ENCODE measurements around the gene FZD4. TPM values are rescaled to one million over a fixed set of nuclear protein-coding genes. Genes with fewer than 3 reads are reported as not detected.

The FZD4 gene
- total RNA-seq, 1 experiment from 2014 or later: 7.7 TPM

GRCh38 chr11:86991341-86991740, 36.1 kb upstream of the FZD4 start (continued):
- TF ChIP-seq MAX (CRISPR knock-in tag; IDR thresholded peaks at IDR 0.05): no peak
- no peak for TF ChIP-seq TEAD1 (CRISPR knock-in tag; IDR thresholded peaks at IDR 0.05)
- no peak for TF ChIP-seq TEAD4 (CRISPR knock-in tag; IDR thresholded peaks at IDR 0.05)
- TF ChIP-seq MLX (CRISPR knock-in tag; IDR thresholded peaks at IDR 0.05): no peak

GRCh38 chr11:86990515-86990914, 35.3 kb upstream of the FZD4 start:
- Mint-ChIP-seq H3K4me3 (no peak overlapping the region), H3K9me3 (no peaks in the 10 kb centered on the region), H3K27me3 (ENCODE audit: low read depth) (no peaks in the 10 kb centered on the region), H3K27ac (peak overlapping the region; percentile 90), H3K36me3 (no peaks in the 10 kb centered on the region), H3K4me1 (peaks cover 25% of the 10 kb centered on the region)
- ATAC-seq (peak; percentile 84), DNase-seq (ENCODE audit: low spot score) (no peak)
- ChIA-PET POLR2A (no interaction called here), CTCF (interaction anchor here (0.6 kb wide), 1 partner anchor 1349 kb away, joined by 3 read pairs; no protein-coding TSS in a partner anchor)
- no peak for TF ChIP-seq EMX1 (CRISPR knock-in tag; IDR thresholded peaks at IDR 0.05)
- TF ChIP-seq SMAD4 (CRISPR knock-in tag; IDR thresholded peaks at IDR 0.05): no peak
- TF ChIP-seq ZNF263 (CRISPR knock-in tag; IDR thresholded peaks at IDR 0.05; ENCODE audit: low read depth): no peak
- TF ChIP-seq, protein P1, sequence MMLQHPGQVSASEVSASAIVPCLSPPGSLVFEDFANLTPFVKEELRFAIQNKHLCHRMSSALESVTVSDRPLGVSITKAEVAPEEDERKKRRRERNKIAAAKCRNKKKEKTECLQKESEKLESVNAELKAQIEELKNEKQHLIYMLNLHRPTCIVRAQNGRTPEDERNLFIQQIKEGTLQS (CRISPR knock-in tag; conservative IDR thresholded peaks at IDR 0.05): no peak
- TF ChIP-seq SMAD3 (CRISPR knock-in tag; IDR thresholded peaks at IDR 0.05; ENCODE audit: borderline replicate concordance): no peak
- no peak for TF ChIP-seq ZNF232 (CRISPR knock-in tag; IDR thresholded peaks at IDR 0.05)
- TF ChIP-seq KAT7 (CRISPR knock-in tag; IDR thresholded peaks at IDR 0.05; ENCODE audit: borderline replicate concordance): no peak
- TF ChIP-seq MYBL2 (CRISPR knock-in tag; IDR thresholded peaks at IDR 0.05): no peak
- TF ChIP-seq FOXJ3 (CRISPR knock-in tag; IDR thresholded peaks at IDR 0.05; ENCODE audit: borderline replicate concordance): no peak
- TF ChIP-seq OVOL2 (CRISPR knock-in tag; IDR thresholded peaks at IDR 0.05; ENCODE audit: borderline replicate concordance): no peak
- no peak for TF ChIP-seq ZNF317 (CRISPR knock-in tag; IDR thresholded peaks at IDR 0.05; ENCODE audit: borderline replicate concordance, low read depth)
- no peak for TF ChIP-seq HMGXB4 (CRISPR knock-in tag; IDR thresholded peaks at IDR 0.05)
- no peak for TF ChIP-seq CBFB (CRISPR knock-in tag; IDR thresholded peaks at IDR 0.05; ENCODE audit: low read depth)

DNA sequence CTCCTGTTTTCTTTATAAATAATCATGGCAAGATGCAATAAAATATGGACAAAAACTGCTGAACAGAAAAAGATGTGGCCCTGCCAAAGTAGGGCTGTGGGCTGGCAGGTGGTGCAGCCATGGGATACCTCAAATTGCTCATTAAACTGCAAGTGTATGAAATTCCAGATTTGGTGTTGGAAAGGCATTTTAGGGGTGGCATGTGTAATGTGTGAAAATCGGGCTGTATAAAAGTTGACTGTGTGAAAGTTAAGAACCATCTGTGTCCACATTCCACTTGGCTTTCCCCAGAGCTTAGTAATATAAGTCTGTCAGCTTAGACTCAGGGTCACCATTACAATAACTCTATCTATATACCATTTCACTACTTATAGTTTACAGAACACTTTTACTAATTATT, 34.8 kb upstream of the FZD4 start:
- H3K4me3 Mint-ChIP-seq: no peak overlapping the region
- H3K27me3 Mint-ChIP-seq (ENCODE audit: low read depth): no peaks in the 10 kb centered on the region
- ChIA-PET POLR2A (no interaction called here), CTCF (interaction anchor here (0.6 kb wide), 1 partner anchor 1349 kb away, joined by 3 read pairs; no protein-coding TSS in a partner anchor)
- H3K27ac Mint-ChIP-seq: no peak overlapping the region
- H3K9me3 Mint-ChIP-seq: no peaks in the 10 kb centered on the region
- ATAC-seq (no peak), DNase-seq (ENCODE audit: low spot score) (no peak)
- H3K36me3 Mint-ChIP-seq: no peaks in the 10 kb centered on the region
- peaks cover 25% of the 10 kb centered on the region for H3K4me1 Mint-ChIP-seq
- TF ChIP-seq MXD4 (CRISPR knock-in tag; IDR thresholded peaks at IDR 0.05; ENCODE audit: borderline replicate concordance) (no peak), SP1 (CRISPR knock-in tag; conservative IDR thresholded peaks at IDR 0.05) (no peak), NFATC4 (CRISPR knock-in tag; IDR thresholded peaks at IDR 0.05) (no peak), FOXJ3 (CRISPR knock-in tag; IDR thresholded peaks at IDR 0.05; ENCODE audit: borderline replicate concordance) (no peak), ATF1 (CRISPR knock-in tag; IDR thresholded peaks at IDR 0.05) (no peak), TEAD1 (CRISPR knock-in tag; IDR thresholded peaks at IDR 0.05) (no peak), ZNF396 (CRISPR knock-in tag; IDR thresholded peaks at IDR 0.05; ENCODE audit: borderline replicate concordance) (no peak), CREM (CRISPR knock-in tag; IDR thresholded peaks at IDR 0.05) (no peak), ZNF671 (CRISPR knock-in tag; IDR thresholded peaks at IDR 0.05) (no peak)
- TF ChIP-seq, protein P2, sequence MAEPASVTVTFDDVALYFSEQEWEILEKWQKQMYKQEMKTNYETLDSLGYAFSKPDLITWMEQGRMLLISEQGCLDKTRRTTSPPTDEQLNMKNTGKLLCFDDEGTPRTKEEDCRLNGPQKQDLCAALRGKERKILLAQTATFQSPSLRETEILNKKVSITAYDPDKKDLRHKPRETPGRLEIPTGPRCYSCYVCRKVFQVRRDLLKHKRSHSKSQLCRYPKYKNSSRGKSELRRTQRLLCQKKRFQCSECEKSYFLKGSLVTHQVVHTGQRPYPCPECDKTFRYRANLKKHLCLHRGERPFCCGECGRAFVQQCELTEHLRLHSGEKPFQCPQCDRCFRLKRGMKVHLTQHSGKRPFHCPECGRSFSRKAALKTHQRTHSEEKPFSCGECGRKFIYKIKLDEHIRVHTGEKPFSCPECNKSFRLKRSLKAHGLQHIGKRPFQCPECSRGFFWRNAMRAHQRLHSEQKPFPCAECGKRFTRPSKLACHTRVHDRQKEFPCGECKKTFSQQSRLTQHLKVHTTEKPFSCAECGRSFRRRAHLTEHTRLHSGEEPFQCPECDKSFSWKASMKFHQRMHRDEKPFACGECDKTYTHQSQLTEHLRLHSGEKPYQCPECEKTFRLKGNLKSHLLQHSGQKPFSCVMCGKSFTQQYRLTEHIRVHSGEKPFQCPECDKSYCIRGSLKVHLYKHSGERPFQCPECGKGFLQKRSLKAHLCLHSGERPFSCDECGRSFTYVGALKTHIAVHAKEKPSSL (CRISPR knock-in tag; conservative IDR thresholded peaks at IDR 0.05): no peak
- TF ChIP-seq, protein P3, sequence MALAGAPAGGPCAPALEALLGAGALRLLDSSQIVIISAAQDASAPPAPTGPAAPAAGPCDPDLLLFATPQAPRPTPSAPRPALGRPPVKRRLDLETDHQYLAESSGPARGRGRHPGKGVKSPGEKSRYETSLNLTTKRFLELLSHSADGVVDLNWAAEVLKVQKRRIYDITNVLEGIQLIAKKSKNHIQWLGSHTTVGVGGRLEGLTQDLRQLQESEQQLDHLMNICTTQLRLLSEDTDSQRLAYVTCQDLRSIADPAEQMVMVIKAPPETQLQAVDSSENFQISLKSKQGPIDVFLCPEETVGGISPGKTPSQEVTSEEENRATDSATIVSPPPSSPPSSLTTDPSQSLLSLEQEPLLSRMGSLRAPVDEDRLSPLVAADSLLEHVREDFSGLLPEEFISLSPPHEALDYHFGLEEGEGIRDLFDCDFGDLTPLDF (CRISPR knock-in tag; IDR thresholded peaks at IDR 0.05): no peak
